Mesodermal cell (in vitro differentiated cells): Measurements from ENCODE around the gene CFAP58.

Source experiments
- H3K27ac ChIP-seq: 2 replicates; pipeline ENCODE4 v1.7.0; 2013; ENCODE audit warnings: mild to moderate bottlenecking, low read depth, low read length, moderate library complexity; ENCODE audit not compliant: severe bottlenecking
- H3K36me3 ChIP-seq: 2 replicates; pipeline ENCODE4 v1.7.1; 2013; ENCODE audit warnings: mild to moderate bottlenecking, low read length, moderate library complexity; ENCODE audit not compliant: control insufficient read depth, insufficient read depth
- H3K4me1 ChIP-seq: one replicate; pipeline ENCODE4 v1.7.1; 2013; ENCODE audit warnings: mild to moderate bottlenecking, low read length; ENCODE audit not compliant: insufficient read depth, control insufficient read depth, poor library complexity, severe bottlenecking
- H3K4me3 ChIP-seq: 2 replicates; pipeline ENCODE4 v1.7.0; 2013; ENCODE audit warnings: low read length, control low read depth, mild to moderate bottlenecking; ENCODE audit not compliant: insufficient read depth, poor library complexity, severe bottlenecking; ENCODE audit errors: extremely low read depth
- H3K9me3 ChIP-seq: 2 replicates; pipeline ENCODE4 v1.7.1; 2013; ENCODE audit warnings: mild to moderate bottlenecking, low read length, moderate library complexity; ENCODE audit not compliant: control insufficient read depth
- WGBS, 2 experiments: methylation state at CpG; one replicate each; pipeline ENCODE4 v1.1.5; 2013; ENCODE audit warnings: missing lambda C conversion rate in 2 of 2; ENCODE audit not compliant: insufficient coverage in 2 of 2; 5-methylcytosine and 5-hydroxymethylcytosine counted together

CFAP58 gene

DNA sequence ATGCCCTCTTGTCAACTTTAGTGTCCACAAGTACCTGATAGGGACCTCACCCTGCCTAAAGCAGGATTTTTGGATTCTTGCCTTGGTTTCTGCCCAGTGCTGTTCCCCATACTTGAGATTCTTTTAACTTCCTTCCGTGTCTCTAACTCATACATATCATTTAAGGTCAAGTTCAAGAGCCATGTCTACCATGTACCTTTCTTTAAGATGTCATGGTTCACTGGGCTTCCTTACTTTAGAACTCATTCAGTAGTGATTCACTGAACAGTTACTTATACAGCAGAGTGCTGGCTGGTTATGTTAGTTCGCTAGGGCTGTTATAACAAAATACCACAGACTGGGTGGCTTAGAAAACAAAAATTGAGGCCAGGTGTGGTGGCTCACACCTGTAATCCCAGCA is 5.0 kb upstream of the CFAP58 start:
- no peaks in the 10 kb centered on the region for H3K4me1 ChIP-seq
- WGBS, 2 experiments = 90 to 93% methylated on average over 2 of the region's 2 CpGs
- H3K27ac ChIP-seq = no peak overlapping the region
- no peaks in the 10 kb centered on the region for H3K9me3 ChIP-seq
- no peaks in the 10 kb centered on the region for H3K36me3 ChIP-seq
- H3K4me3 ChIP-seq = no peak overlapping the region

- Histone ChIP-seq H3K4me3 (no peak overlapping the region), H3K27ac (no peak overlapping the region), H3K36me3 (no peaks in the 10 kb centered on the region), H3K4me1 (no peaks in the 10 kb centered on the region), H3K9me3 (no peaks in the 10 kb centered on the region)
- WGBS, 2 experiments = 70 to 72% methylated on average over 2 to 4 of the region's 5 CpGs
These were observed 4.0 kb upstream of the CFAP58 start for GRCh38 chr10:104349623-104350126.

- 22 to 58% methylated on average over 2 to 3 of the region's 6 CpGs for WGBS, 2 experiments
- Histone ChIP-seq H3K4me1 (no peaks in the 10 kb centered on the region), H3K9me3 (no peaks in the 10 kb centered on the region), H3K36me3 (no peaks in the 10 kb centered on the region), H3K27ac (no peak overlapping the region), H3K4me3 (no peak overlapping the region)
These were observed 3.5 kb upstream of the CFAP58 start for GRCh38 chr10:104350127-104350635.

DNA sequence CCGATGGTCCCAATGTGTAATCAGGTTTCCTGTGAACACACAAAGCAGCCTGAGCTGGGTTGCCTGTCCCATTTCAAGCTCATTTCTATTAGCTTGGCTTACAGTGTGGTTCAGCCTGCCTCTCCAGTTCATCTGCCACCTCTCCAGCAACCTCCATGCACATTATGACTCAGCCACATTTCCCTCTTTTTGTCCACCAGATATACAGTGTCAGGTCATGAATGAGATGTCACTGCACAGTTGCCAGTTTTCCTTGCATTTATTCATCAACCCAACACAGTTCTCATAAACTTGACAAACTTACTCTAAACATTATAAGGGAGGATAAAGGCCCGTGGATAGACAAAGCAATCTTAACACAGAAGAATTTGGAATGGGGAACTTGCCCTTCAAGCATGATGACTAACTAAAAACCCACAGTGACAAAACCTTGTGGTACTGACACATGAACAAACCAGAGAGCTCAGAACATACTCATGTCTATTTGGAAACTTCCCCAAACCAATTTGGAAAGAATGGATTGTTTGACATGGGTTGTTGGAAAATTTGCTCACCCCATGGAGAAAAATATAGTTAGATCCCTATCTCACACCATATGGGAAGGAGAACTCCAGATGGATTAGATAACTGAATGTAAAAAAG is 2.5 kb upstream of the CFAP58 start:
- 83 to 87% methylated on average over 1 to 2 of the region's 2 CpGs for WGBS, 2 experiments
- Histone ChIP-seq H3K27ac (no peak overlapping the region), H3K36me3 (no peaks in the 10 kb centered on the region)

GRCh38 chr10:104351919-104352318 is 1.7 kb upstream of the CFAP58 start:
- Histone ChIP-seq H3K36me3 (no peaks in the 10 kb centered on the region), H3K4me3 (no peak overlapping the region), H3K27ac (no peak overlapping the region), H3K4me1 (no peaks in the 10 kb centered on the region), H3K9me3 (no peaks in the 10 kb centered on the region)
- WGBS, 2 experiments = 86 to 100% methylated on average over 1 of the region's 1 CpG

More for the DNA sequence above, 2.5 kb upstream of the CFAP58 start:
- no peaks in the 10 kb centered on the region for H3K4me1 ChIP-seq
- no peaks in the 10 kb centered on the region for H3K9me3 ChIP-seq
- no peak overlapping the region for H3K4me3 ChIP-seq

- Histone ChIP-seq H3K9me3 (no peaks in the 10 kb centered on the region), H3K36me3 (no peaks in the 10 kb centered on the region), H3K4me3 (no peak overlapping the region), H3K27ac (no peak overlapping the region), H3K4me1 (no peaks in the 10 kb centered on the region)
- WGBS, 2 experiments = no CpG with 5 or more reads among the region's 2 CpGs
These were observed 6.2 kb downstream of the CFAP58 start for GRCh38 chr10:104359811-104360210.

DNA sequence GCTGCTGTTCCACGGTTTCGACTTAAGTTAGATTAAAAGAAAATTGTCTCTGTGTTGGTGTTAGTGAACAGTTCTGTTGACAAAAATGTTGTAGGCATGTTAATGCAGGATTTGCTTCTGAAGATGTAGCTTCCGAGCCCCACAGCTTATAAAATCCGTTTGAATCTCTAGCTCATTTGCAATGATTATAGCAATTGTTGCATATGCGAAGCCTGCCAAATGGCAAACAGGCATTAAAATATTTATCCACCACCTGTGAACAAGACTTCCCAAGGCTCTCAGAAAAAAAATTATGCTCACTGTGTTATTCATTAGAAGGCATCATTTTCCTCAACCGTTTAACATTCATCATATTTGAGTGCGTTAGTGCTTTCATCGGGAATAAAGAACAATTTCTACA is 14.3 kb downstream of the CFAP58 start:
- 70 to 95% methylated on average over 3 to 6 of the region's 8 CpGs for WGBS, 2 experiments
- Histone ChIP-seq H3K4me1 (no peaks in the 10 kb centered on the region), H3K27ac (no peak overlapping the region), H3K4me3 (no peak overlapping the region), H3K9me3 (peaks cover 11% of the 10 kb centered on the region), H3K36me3 (no peaks in the 10 kb centered on the region)

- Histone ChIP-seq H3K27ac (no peak overlapping the region), H3K4me1 (no peaks in the 10 kb centered on the region), H3K36me3 (no peaks in the 10 kb centered on the region), H3K9me3 (peaks cover 11% of the 10 kb centered on the region), H3K4me3 (no peak overlapping the region)
- WGBS, 2 experiments = 72 to 84% methylated on average over 2 of the region's 2 CpGs
These were observed 14.7 kb downstream of the CFAP58 start for GRCh38 chr10:104368381-104368780.

DNA sequence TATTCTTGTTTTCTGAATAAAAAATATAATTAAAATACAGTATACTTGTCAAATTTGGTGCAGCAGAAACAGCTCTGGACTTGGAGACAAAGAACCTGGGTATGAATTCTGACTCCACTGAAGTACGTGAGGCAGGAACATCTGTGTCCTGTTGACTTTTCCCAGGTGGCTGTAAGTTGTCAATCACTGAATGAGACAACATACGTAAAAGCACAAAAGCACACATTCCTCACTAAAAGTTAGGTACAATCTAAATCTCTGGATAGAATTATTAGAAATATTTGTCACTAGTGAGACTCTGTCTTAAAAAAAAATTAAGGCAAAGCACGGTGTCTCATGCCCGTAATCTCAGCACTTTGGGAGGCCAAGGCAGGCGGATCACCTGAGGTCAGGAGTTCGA is 18.1 kb downstream of the CFAP58 start:
- H3K4me3 ChIP-seq = no peak overlapping the region
- H3K4me1 ChIP-seq = no peaks in the 10 kb centered on the region
- peaks cover 11% of the 10 kb centered on the region for H3K9me3 ChIP-seq
- H3K36me3 ChIP-seq = no peaks in the 10 kb centered on the region
- H3K27ac ChIP-seq = no peak overlapping the region
- 89 to 97% methylated on average over 5 of the region's 6 CpGs for WGBS, 2 experiments

- no peak overlapping the region for H3K27ac ChIP-seq
- H3K4me1 ChIP-seq = no peaks in the 10 kb centered on the region
- H3K4me3 ChIP-seq = no peak overlapping the region
- peaks cover 11% of the 10 kb centered on the region for H3K9me3 ChIP-seq
- no peaks in the 10 kb centered on the region for H3K36me3 ChIP-seq
- WGBS, 2 experiments = no CpG with 5 or more reads among the region's 1 CpG
These were observed 21.0 kb downstream of the CFAP58 start for GRCh38 chr10:104374591-104374990.

DNA sequence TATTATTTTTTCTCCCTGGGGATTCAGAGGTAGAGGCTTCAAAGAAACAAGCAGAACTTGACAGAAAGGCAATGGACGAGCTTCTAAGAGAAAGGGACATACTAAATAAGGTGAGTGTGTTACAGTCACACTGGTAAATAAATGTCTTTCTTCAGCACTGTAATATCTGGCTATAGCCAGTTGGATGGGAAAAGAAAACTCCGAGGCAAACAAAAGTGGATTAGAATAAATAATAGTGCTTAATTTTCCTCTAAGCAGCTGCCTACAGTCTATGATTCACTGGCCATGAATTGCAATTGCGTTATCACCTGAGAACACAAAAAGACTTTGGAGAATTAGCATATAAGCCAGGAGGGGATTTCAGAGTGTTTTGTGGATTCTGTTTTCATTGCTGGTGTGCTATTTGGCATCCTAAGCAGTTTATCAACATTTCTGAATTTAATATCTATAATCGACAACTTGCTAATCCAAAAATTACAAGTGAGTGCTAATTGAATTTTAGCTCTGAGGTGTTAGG is 23.2 kb downstream of the CFAP58 start:
- Histone ChIP-seq H3K36me3 (no peaks in the 10 kb centered on the region), H3K4me1 (no peaks in the 10 kb centered on the region), H3K4me3 (no peak overlapping the region), H3K9me3 (no peaks in the 10 kb centered on the region), H3K27ac (no peak overlapping the region)
- WGBS, 2 experiments = 40 to 90% methylated on average over 1 to 2 of the region's 4 CpGs
